IPS DF 19.7 (cell line): ENCODE results near the gene KLF16.

Experiments
- DNase-seq: peaks from one replicate; pipeline ENCODE4 v3.0.0-alpha.2; 2013; ENCODE audit warnings: low read depth, low spot score

KLF16 gene

DNA sequence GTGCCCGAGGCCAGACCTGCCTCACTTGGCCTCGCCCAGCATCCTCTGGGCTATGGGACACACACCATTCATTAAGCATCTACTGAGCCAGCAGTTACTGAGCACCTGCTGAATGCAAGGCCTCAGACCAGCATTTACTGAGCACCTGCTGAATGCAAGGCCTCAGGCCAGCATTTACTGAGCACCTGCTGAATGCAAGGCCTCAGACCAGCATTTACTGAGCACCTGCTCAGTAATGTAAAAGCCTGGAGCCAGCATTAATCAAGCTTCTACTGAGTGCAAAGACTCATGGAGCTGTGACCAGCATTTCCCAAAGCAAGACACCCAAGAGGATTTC, 55.0 kb downstream of the KLF16 start:
- DNase-seq, result no peak

DNA sequence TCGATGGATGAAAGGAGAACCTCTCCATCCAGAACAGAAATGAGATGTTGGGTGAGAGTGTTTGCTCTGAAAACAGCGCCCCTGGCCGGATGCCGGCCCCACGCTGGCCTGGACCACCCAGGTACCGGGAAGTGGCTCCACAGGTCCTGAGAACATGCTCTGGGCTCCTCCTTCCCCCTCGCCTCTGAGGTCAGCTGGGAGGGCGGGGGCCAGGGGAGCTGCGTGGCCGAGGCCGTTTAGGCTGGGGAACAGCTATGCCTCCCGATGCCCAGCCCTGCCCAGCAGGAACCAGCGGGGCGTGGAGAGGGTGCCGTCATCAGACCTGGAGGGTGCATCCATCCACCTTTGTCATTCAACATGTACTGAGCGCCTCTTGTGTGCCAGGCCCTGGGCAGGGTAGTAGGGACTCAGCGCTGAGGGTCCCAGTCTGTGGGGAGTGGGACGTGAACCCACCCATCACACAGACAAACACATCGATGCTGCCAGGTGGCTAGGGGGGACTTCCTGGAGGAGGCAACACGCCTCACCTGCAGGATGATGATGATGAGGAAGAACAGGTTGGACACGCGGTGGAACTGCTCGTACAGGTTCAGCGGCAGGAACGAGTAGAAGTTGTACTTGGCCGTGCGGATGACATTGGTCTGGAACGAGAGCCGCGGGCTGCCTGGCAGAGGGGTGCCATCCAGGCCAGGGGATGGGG, 55.5 kb downstream of the KLF16 start:
- DNase-seq, result no peak

DNA sequence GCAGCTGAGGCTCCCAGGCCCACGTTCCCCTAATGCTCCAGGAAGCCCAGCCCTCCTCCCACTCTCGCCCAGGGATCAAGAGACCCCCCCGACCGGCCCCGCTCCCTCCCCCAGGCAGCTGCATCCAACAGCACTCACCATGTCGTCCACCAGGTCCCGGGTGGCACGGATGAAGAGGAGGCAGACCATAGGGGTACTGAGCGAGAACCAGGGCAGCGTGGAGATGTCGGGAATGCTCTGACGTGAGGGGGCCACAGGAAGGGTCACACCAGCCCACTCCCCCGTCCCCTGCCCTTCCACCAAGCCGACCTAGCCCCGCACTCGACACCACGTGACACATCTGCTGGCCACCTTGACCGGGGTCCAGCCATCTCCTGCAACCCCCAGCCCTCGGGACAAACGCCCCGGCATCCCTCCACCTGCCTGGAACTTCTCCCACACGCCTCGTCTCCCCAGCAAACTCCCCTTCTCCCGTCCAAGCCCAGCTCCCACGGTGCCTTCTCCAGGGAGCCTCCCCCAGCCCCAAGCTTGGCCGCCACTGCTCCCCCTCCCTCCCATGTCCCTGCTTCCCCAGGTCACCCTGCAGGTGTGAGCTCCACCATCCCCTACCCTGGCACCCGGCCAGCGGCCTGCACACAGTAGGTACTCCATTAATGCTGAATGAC, 56.2 kb downstream of the KLF16 start:
- no peak for DNase-seq

DNA sequence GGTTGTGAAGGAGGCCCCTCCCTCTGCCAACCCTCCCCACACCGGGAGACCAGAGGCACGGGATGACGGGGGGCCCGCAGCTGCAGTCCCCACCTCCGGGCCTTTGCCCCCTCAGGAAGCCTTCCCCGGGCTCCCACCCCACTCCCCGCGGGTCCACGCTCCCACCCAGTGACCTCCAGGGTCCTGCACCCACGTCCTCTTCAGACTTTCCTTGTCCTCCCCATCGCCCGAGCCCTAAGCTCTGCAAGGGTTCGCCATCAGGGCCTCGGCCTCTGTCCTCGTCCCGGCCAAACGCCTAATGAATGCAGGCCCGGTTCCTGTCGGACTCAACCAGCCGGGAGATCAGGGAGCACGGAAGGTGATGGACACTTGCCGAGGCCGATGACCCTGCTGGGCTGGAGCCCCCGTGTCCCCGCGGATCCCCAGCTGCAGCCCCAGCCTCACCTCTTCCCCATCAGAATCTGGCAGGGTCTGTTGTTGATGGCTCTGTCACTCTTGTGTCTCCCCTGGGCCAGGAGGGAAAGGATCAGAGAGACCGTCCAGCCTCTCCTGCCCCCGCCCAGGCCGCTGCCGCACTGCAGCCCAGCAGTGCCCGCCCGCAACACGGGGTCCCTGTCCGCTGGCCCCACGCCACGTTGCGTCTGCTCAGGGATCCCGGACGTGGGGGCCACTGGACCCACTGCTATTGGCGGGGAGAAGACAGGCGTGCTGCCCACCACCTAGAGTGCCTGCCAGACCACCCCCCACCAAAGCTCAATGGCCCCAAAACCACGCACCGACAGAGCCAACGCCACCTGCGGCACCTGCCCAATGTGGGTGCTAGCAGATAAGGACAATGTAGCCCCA, 57.0 kb downstream of the KLF16 start:
- DNase-seq, result no peak

DNA sequence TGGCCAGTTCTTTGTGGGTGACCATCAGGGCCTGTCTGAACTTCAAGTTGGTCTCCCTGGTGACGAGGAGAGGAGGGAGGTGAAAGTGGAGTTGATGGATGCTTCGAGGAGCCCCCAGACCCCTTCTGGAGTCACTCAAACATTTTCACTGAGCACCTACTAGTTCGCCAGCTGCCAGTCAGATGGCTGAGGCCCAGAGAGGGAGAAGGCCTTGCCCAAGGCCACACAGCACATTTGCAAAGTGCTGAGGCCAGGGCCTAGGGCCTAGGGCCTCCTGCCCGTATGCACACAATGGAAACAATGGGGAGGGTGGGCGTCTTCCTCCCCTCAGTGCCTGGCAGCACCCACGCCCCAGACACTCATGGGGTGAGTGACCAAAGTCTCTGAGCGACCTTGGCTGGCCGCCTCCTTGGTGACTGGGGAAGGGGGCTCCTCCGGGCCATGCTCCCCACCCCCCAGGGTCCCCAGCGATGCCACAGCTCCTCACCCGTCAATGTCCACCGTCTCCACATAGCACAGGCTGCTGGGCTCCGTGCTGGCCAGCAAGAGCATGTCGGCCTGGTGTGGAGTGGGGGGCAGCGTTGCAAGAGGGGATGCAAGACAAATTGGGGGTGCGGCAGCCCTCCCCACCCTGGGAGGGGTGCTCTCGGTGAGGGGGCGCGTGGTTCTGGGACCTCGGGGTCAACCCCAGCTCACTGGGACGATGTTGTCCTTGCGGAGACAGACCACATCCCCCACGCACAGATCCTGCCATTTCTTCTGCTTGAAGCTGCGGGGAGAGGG, 57.8 kb downstream of the KLF16 start:
- DNase-seq, result no peak

DNA sequence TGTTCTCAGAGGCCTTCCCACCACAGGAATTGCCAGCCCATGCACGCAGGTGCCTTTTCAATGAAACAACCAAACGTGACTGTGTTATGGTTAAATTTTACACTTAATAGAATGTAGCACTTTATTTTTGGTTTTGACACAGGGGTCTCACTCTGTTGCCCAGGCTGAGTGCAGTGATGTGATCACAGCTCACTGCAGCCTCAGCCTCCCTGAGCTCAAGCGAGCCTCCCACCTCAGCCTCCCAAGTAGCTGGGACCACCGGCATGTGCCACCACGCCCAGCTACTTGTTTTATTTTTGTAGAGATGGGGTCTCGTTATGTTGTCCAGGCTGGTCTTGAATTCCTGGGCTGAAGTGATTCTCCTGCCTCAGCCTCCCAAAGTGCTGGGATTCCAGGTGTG, 58.5 kb downstream of the KLF16 start:
- DNase-seq, result no peak
